T-helper 17 cell (primary cell): ENCODE data around the gene TPSB2. TPM values are rescaled to one million over a fixed set of nuclear protein-coding genes. Genes with fewer than 3 reads are reported as not detected.
"Not testable (repeated sequence)": the region's sequence is repeated elsewhere in the genome, so short reads cannot be mapped to it uniquely, and the experiment has no call there.

Experiments
- ATAC-seq: fragments of 150-1000 bp; cut with Tn5 transposase; 2 replicates; pipeline ENCODE4 v1.10.0; 2021; ENCODE audit warnings: mild to moderate bottlenecking, moderate library complexity
- DNase-seq, 3 donors: peaks; one replicate each; pipeline versions ENCODE4 v3.0.0 to v3.0.0-alpha.2; 2020 to 2021
- H3K9me3 ChIP-seq: one replicate; pipeline ENCODE4 v1.7.0; 2013; ENCODE audit warnings: low read length, mild to moderate bottlenecking; ENCODE audit not compliant: control insufficient read depth, poor library complexity, severe bottlenecking
- H3K27ac Mint-ChIP-seq: one replicate; pipeline ENCODE4 v1.8.0; 2022; ENCODE audit warnings: mild to moderate bottlenecking, moderate library complexity, mixed read lengths
- H3K27me3 Mint-ChIP-seq: one replicate; pipeline ENCODE4 v1.8.0; 2022; ENCODE audit warnings: mixed read lengths
- H3K36me3 Mint-ChIP-seq: one replicate; pipeline ENCODE4 v1.8.0; 2022; ENCODE audit warnings: low read depth, mixed read lengths
- H3K4me1 Mint-ChIP-seq: one replicate; pipeline ENCODE4 v1.8.0; 2022; ENCODE audit warnings: mild to moderate bottlenecking, mixed read lengths
- H3K4me3 Mint-ChIP-seq: one replicate; pipeline ENCODE4 v1.8.0; 2022; ENCODE audit warnings: mild to moderate bottlenecking, moderate library complexity, mixed read lengths
- total RNA-seq, 4 donors: library from RNA in 2 of 4; stranded (reverse) in 2 of 4; gene quantifications; one replicate each; pipeline ENCODE4 v1.2.3 and lab custom pipeline; 2022 to 2026

Gene TPSB2
- total RNA-seq, 2 donors from 2014 or later, result not detected

DNA sequence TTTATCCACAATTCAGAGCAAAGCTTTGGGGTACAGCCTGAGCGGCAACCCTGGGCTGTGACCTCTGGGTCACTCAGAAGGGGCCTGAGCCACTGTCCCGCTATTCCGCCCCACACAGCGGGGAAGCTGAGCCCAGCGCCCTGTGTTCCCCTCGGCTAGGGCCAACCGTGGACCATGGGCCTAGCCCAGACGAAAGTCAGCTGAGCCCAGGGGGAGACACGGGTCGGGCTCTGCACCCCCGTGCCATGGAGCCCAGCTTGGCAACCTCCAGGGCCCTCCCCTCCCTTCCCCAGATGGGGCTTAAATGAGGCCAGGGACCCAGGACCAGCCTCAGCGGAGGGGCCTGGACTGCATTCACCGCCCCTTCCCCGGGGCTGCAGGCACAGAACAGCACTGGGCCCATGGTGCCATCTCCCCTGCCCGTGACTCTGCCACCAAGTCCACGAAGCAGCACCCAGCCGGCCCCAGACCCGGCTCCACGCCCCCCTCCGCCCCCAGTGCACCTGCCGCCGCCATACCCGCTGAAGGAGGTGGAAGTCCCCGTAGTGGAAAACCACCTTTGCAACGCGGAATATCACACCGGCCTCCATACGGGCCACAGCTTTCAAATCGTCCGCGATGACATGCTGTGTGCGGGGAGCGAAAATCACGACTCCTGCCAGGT is 27.7 kb upstream of the TPSB2 start:
- H3K4me1 Mint-ChIP-seq, result peaks cover 4% of the 10 kb centered on the region
- ATAC-seq, result no peak
- peaks cover 17% of the 10 kb centered on the region for H3K27me3 Mint-ChIP-seq
- H3K27ac Mint-ChIP-seq, result no peak overlapping the region
- no peaks in the 10 kb centered on the region for H3K9me3 ChIP-seq
- H3K4me3 Mint-ChIP-seq, result no peak overlapping the region
- no peak for DNase-seq
- H3K36me3 Mint-ChIP-seq, result no peaks in the 10 kb centered on the region

DNA sequence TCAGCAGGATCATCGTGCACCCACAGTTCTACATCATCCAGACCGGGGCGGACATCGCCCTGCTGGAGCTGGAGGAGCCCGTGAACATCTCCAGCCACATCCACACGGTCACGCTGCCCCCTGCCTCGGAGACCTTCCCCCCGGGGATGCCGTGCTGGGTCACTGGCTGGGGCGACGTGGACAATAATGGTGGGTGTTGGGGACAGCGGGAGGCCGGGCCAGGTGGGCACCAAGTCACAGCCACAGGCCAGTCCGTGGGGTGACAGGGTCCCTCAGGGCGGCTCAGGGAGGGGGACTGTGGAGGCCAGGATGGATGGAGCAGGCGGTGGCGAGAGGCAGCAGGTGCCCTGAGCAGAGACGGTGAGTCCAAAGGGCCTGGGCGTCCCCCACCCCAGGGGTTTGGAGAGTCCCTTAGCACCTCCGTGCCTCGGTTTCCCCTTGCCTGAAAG is 26.9 kb upstream of the TPSB2 start:
- DNase-seq, result no peak
- Mint-ChIP-seq H3K27ac (no peak overlapping the region), H3K4me1 (peaks cover 4% of the 10 kb centered on the region)

DNA sequence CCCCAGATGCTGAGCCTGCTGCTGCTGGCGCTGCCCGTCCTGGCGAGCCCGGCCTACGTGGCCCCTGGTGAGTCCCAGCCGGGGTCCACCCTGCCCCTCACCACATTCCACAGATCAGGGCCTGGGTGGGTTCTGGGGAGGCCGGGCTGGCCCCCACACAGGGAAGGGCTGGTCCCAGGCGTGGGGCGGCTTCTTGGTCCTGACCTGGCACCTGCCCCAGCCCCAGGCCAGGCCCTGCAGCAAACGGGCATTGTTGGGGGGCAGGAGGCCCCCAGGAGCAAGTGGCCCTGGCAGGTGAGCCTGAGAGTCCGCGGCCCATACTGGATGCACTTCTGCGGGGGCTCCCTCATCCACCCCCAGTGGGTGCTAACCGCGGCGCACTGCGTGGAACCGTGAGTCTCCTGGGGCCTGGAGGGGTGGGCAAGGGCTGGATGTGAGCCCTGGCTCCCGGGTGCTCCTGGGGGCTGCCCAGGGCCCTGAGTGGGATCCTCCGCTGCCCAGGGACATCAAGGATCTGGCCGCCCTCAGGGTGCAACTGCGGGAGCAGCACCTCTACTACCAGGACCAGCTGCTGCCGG is 26.4 kb upstream of the TPSB2 start:
- not testable (repeated sequence) for H3K9me3 ChIP-seq, H3K27ac Mint-ChIP-seq, ATAC-seq, H3K4me1 Mint-ChIP-seq, H3K4me3 Mint-ChIP-seq, H3K36me3 Mint-ChIP-seq, DNase-seq
- H3K27me3 Mint-ChIP-seq, result peaks cover 13% of the 10 kb centered on the region

More for the DNA sequence above, 26.9 kb upstream of the TPSB2 start:
- ATAC-seq, result no peak
- H3K27me3 Mint-ChIP-seq, result peaks cover 13% of the 10 kb centered on the region
- no peaks in the 10 kb centered on the region for H3K36me3 Mint-ChIP-seq
- no peak overlapping the region for H3K4me3 Mint-ChIP-seq
- no peaks in the 10 kb centered on the region for H3K9me3 ChIP-seq

DNA sequence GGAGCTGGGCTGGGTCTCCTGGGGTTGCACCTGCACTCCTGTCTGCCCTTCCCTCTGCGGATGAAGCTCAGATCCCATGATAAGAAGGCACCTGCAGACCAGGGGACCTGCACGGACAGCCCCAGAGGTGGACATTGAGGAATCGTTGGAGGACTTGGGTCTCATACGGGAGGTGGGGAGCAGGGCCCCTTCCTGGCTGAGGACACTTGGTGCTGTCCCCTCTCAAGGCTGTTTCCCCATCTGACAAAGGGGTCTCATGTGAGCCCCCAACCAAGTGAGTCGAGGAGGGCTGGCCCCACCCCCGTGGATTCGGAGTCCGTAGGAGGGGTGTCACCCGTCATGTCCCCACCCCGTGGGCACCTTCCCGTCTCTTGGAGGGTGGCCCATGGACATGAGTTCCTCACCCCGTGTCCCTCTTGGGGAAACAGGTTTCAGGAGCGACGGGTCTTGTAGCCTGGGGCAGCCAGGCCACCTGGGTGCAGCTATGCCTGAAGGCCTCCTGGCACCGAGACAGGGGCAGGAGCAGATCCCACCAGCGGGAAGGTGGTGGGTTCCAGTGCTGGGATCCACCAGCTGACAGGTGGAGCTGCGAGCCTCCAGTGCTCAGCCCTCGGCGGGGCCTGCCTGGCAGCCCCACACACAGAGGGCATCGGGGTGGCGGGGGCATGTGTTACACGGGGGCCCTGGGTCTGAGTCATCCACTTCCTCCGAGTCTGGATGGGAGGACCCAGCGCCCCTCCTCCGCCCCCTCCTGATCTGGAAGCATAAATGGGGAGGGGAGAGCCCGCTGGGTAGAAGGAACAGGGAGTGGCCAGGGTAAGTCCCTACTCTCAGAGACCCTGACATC is 25.5 kb upstream of the TPSB2 start, which contains the start of gene TPSD1:
Gene TPSD1 (plus strand): TSS at position 794 of the 847 bp plus-strand sequence. CDS start 212 bp downstream, outside the sequence.
- not testable (repeated sequence) for DNase-seq, H3K4me3 Mint-ChIP-seq, H3K36me3 Mint-ChIP-seq, ATAC-seq, H3K27ac Mint-ChIP-seq, H3K9me3 ChIP-seq, H3K4me1 Mint-ChIP-seq
- peaks cover 11% of the 10 kb centered on the region for H3K27me3 Mint-ChIP-seq

DNA sequence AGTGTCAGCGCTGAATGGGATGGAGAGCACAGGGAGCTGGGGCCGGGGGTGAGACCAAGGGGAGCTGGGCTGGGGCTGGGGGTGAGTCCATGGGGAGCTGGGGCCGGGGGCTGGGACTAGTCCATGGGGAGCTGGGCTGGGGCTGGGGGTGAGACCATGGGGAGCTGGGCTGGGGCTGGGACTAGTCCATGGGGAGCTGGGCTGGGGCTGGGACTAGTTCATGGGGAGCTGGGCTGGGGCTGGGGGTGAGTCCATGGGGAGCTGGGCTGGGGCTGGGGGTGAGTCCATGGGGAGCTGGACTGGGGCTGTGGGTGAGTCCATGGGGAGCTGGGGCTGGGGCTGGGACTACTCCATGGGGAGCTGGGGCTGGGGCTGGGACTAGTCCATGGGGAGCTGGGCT is 24.8 kb upstream of the TPSB2 start:
- not testable (repeated sequence) for H3K27me3 Mint-ChIP-seq, DNase-seq, ATAC-seq, H3K4me1 Mint-ChIP-seq, H3K4me3 Mint-ChIP-seq, H3K9me3 ChIP-seq, H3K27ac Mint-ChIP-seq, H3K36me3 Mint-ChIP-seq

DNA sequence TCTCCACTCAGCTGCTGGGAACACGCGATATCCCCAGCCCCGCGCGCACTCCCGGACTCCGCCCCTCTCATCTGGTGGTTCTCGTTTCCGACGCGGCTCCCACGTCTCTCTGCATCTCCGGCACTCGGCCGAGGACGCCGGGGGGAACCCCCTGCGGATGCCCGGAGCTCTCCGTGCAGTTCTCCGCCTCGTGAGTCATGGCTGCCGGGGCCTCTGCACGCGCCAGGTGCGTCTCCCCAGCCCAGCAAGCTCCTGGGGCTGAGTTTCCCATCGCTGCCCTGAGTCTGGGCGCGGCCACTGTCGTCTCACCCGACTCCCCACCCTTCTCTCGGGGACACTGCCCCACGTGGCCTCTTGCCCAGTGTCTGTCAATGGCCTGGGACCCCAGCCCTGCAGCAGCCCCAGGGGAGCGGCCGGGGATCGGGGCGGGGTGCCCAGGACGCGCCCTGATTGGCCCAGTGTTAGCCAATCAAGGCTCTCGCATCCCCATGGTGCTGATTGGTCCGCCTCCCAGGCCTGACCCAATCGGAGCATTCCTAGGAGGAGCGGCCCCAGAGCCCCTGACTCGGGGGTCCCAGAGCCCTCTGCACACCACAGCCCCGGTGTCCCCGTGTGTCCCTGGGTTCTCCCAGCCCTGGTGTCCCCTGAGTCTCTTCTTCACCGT is 23.8 kb upstream of the TPSB2 start:
- H3K36me3 Mint-ChIP-seq, H3K9me3 ChIP-seq, H3K27me3 Mint-ChIP-seq, DNase-seq, H3K4me3 Mint-ChIP-seq, H3K4me1 Mint-ChIP-seq, H3K27ac Mint-ChIP-seq: not testable (repeated sequence)
- ATAC-seq, result peak; percentile 21

DNA sequence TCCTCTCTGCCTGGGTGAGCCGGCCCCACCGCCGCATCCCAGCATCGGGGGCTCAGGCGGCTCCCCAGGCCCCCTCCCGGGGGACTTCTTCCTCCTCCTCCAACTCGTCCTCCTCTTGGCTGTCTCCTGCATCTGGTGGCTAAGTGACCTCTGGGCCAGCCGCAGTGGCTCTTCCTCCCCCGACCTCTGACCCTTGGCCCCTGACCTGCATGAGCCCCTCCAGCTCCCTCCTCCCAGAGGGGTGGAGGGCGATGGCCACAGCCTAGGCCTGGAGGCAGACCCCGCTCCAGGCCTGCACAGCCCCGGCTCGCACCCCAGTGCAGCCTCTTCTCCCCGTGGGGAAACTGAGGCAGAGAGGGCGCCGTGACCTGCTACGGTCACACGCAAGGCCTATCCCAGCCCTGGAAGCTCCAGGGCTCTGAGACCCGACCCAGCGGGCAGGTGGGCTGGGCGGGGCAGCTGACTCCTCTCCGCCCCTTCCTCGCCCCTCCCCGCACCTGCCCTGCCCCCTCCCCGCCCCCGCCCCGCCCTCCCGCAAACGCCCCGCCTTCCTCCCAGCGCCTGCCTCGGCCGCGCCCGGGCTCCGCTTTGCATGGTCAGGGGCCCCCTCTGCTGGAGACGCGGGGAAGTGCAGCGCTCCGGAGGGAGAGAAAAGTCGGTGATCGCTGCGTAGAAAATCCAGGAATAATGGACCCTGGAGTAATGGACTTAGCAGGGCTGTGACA is 19.2 kb upstream of the TPSB2 start:
- not testable (repeated sequence) for H3K9me3 ChIP-seq, H3K4me3 Mint-ChIP-seq, H3K36me3 Mint-ChIP-seq, H3K27ac Mint-ChIP-seq, H3K4me1 Mint-ChIP-seq, DNase-seq
- ATAC-seq, result peak; percentile 92
- peaks cover 26% of the 10 kb centered on the region for H3K27me3 Mint-ChIP-seq

DNA sequence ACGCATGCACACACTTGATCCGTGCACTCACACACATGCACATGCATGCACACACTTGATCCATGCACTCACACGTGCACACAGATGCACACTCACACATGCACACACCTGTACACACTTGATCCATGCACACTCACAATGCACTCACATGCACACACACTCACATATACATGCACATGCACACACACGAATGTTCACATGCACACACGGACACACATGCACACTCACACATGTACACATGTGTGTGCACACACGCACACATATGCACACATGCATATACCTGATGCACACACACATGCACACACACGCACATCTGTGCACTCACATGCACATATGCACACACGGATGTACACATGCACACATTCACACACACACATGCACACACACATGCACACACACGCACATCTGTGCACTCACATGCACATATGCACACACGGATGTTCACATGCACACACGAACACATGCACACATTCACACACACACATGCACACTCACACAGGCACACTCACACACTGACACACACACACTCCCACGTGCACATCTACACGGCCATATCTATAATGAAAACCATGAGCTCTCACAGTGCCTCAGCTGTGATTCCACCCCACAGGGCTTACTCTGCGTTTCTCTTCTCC is 18.0 kb upstream of the TPSB2 start:
- not testable (repeated sequence) for H3K36me3 Mint-ChIP-seq, ATAC-seq, H3K9me3 ChIP-seq, H3K27ac Mint-ChIP-seq, H3K4me3 Mint-ChIP-seq, DNase-seq, H3K4me1 Mint-ChIP-seq
- H3K27me3 Mint-ChIP-seq, result peaks cover 26% of the 10 kb centered on the region

DNA sequence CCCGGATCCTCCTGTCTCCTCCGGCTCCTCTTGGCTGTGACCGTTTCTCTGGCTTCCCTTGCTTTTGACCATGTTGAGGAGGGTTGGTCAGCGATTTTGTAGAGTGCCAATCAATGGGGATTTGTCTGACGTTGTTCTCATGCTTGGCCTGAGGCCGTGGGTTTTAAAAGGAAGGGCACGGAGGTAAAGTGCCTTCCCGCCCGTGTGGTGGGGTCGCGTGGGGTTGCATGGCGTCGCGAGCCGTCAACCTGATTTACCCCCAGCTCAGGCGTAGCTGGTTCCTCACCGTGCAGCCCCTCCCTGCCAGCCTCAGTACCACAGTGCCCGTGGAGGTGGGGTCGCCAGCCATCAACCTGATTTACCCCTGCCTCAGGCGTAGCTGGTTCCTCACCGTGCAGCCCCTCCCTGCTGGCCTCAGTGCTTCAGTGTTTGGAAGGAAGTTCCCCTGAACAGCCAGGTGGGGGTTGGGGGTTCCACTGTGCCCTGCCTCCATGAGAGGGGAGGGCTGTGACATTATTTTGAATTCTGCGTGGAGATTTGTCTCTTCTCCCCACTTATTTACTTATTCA is 15.6 kb upstream of the TPSB2 start:
- Mint-ChIP-seq H3K27me3 (peaks cover 26% of the 10 kb centered on the region), H3K4me3 (no peak overlapping the region), H3K36me3 (no peaks in the 10 kb centered on the region), H3K4me1 (no peaks in the 10 kb centered on the region), H3K27ac (no peak overlapping the region)
- no peak for ATAC-seq
- no peak for DNase-seq
- no peaks in the 10 kb centered on the region for H3K9me3 ChIP-seq

DNA sequence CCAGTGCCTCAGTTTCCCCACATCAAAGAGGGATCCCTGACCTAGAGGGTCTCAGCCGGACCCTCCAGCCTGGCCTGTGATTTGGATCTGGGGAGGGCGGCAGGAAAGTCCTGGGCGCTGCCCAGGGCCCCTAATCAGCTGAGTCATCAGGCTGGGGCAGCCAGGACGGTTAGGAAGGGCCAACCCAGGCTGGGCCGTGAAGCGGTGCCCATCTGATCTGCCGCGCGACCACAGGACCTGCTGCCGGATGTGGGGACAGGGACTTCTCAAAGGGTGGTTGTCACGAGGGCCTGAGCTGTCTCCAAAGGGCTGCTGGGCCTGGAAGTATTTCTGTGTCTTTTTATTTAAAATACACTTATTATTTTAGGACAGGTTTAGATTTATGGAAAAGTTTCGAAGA is 14.9 kb upstream of the TPSB2 start:
- Mint-ChIP-seq H3K4me1 (no peaks in the 10 kb centered on the region), H3K4me3 (no peak overlapping the region), H3K27ac (no peak overlapping the region), H3K36me3 (no peaks in the 10 kb centered on the region), H3K27me3 (peaks cover 26% of the 10 kb centered on the region)
- DNase-seq (no peak), ATAC-seq (peak; percentile 32)
- no peaks in the 10 kb centered on the region for H3K9me3 ChIP-seq

DNA sequence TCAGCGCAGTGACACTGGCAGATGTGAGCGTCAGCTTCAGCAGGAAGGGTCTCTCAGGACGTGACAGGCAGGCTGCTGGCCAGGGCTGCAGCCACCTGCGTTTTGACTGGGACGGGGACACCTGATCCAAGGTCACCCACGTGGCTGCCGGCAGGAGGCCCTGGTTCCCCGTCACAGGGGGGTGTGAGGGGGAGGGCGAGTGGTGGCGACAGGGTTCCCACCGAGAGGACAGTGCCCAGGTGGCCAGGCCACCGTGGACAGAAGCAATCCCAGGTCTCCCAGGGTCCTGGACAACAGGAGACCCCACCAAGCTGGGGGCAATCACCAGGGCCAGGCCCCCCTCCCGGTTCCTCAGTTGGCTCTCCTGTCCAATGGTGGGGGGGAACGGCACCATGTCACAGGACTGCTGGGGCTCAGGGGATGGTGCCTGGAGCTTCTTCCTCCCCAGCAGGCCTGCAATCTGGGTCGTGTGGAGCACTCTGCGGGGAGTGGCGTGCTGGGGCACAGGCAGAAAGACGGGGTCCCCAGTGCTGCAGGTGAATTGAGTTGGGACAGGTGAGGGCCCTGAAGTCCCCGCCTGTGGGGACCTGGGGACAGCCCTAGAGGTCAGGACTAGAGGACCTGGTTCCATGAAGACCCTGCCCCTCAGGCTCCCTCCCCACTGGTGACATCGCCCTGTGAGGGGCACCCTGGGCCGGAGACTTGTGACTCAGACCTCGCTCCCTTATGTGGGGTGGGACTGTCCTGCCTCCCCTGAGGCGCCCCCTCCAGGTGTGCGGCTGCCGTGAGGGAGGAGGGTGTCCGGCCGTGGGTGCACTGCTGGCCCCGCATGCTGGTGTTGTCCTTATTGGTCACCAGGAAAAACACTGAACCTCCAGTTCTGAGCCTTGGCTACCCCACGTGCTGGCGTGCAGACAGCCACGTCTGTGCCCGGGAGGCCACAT is 14.2 kb upstream of the TPSB2 start:
- H3K36me3 Mint-ChIP-seq, H3K4me3 Mint-ChIP-seq, H3K4me1 Mint-ChIP-seq, H3K9me3 ChIP-seq, DNase-seq, ATAC-seq, H3K27ac Mint-ChIP-seq: not testable (repeated sequence)
- peaks cover 26% of the 10 kb centered on the region for H3K27me3 Mint-ChIP-seq
